Keratinocyte (primary cell): ENCODE data around the gene CPA4. TPM values are rescaled to one million over a fixed set of nuclear protein-coding genes. Genes with fewer than 3 reads are reported as not detected.

Source experiments
- DNase-seq: peaks from one replicate; pipeline ENCODE4 v3.0.0-alpha.2; 2011; ENCODE audit warnings: low read depth, missing footprints, low spot score
- FAIRE-seq: peaks from 2 replicates; lab custom pipeline; 2011; peaks lifted over from hg19 to GRCh38; lab: Jason Lieb, UNC
- H2AFZ ChIP-seq: 2 replicates; pipeline ENCODE4 v1.6.0; 2012; ENCODE audit warnings: low read length, control low read depth, inconsistent platforms; ENCODE audit not compliant: control insufficient read depth
- H3K27ac ChIP-seq: 2 replicates; pipeline ENCODE4 v1.5.1; 2011; ENCODE audit warnings: low read length; ENCODE audit not compliant: control insufficient read depth, insufficient read depth
- H3K27me3 ChIP-seq: 3 replicates; pipeline ENCODE4 v1.6.0; 2011; ENCODE audit warnings: low read length; ENCODE audit not compliant: control insufficient read depth, insufficient read depth; ENCODE audit errors: extremely low read depth
- H3K36me3 ChIP-seq, 2 experiments: 2 replicates in 1 of 2; 3 replicates in 1 of 2; pipeline ENCODE4 v1.5.1; 2011; ENCODE audit warnings: low read length in 2 of 2, mild to moderate bottlenecking in 1 of 2; ENCODE audit not compliant: control insufficient read depth in 2 of 2, insufficient read depth in 2 of 2; ENCODE audit errors: extremely low read depth in 1 of 2
- H3K4me1 ChIP-seq: 3 replicates; pipeline ENCODE4 v1.5.1; 2011; ENCODE audit warnings: low read length; ENCODE audit not compliant: control insufficient read depth, insufficient read depth; ENCODE audit errors: extremely low read depth
- H3K4me2 ChIP-seq: 3 replicates; pipeline ENCODE4 v1.6.0; 2011; ENCODE audit warnings: low read depth, low read length; ENCODE audit not compliant: control insufficient read depth, insufficient read depth; ENCODE audit errors: extremely low read depth
- H3K4me3 ChIP-seq, 3 experiments: fragments of 200-600 bp in 1 of 3; sonication (generic) in 1 of 3; 2 replicates in 2 of 3; 3 replicates in 1 of 3; pipeline ENCODE4 v1.5.1; 2011 to 2016; ENCODE audit warnings: low read length in 3 of 3, mild to moderate bottlenecking in 3 of 3, control low read depth in 2 of 3, inconsistent platforms in 1 of 3, low read depth in 1 of 3, mixed read lengths in 1 of 3, mixed run types in 1 of 3, moderate library complexity in 1 of 3; ENCODE audit not compliant: control insufficient read depth in 2 of 3, insufficient read depth in 2 of 3; ENCODE audit errors: extremely low read depth in 1 of 3
- H3K79me2 ChIP-seq: 2 replicates; pipeline ENCODE4 v1.6.0; 2012; ENCODE audit warnings: low read length; ENCODE audit not compliant: control insufficient read depth, insufficient read depth
- H3K9ac ChIP-seq: 3 replicates; pipeline ENCODE4 v1.6.0; 2011; ENCODE audit warnings: low read length; ENCODE audit not compliant: control insufficient read depth, insufficient read depth; ENCODE audit errors: extremely low read depth
- H3K9me1 ChIP-seq: 3 replicates; pipeline ENCODE4 v1.6.0; 2011; ENCODE audit warnings: low read length; ENCODE audit not compliant: control insufficient read depth, insufficient read depth; ENCODE audit errors: extremely low read depth
- H3K9me3 ChIP-seq: 2 replicates; pipeline ENCODE4 v1.5.1; 2012; ENCODE audit warnings: low read depth, low read length; ENCODE audit not compliant: control insufficient read depth
- H4K20me1 ChIP-seq: 3 replicates; pipeline ENCODE4 v1.6.0; 2011; ENCODE audit warnings: low read length; ENCODE audit not compliant: control insufficient read depth, insufficient read depth; ENCODE audit errors: extremely low read depth
- CTCF ChIP-seq, 3 experiments: IDR thresholded peaks in 1 of 3; conservative IDR thresholded peaks in 1 of 3; optimal IDR thresholded peaks in 1 of 3; 2 replicates in 2 of 3; 3 replicates in 1 of 3; pipeline versions ENCODE3 to v1.5.1; 2011; ENCODE audit warnings: low read length in 3 of 3, mild to moderate bottlenecking in 3 of 3, moderate library complexity in 2 of 3, control low read depth in 1 of 3, inconsistent platforms in 1 of 3; ENCODE audit not compliant: insufficient read depth in 2 of 3; ENCODE audit errors: extremely low read depth in 1 of 3
- EZH2 ChIP-seq: IDR thresholded peaks from one replicate; pipeline ENCODE4 v1.6.1; 2012; ENCODE audit warnings: inconsistent platforms, mild to moderate bottlenecking, low read length, moderate library complexity
- dilution Hi-C: fragments of 300-500 bp; cut with MboI; formaldehyde crosslinking; loops from one replicate; pipeline ENCODE4 v1.7.0; 2020; ENCODE audit warnings: low sequenced_read_pairs; ENCODE audit not compliant: extremely low pct_ligation_motif_present
- polyA plus RNA-seq, 5 experiments: library from polyadenylated mRNA; depleted of rRNA in 3 of 5; stranded (reverse) in 3 of 5; stranded (forward) in 1 of 5; unstranded in 1 of 5; fragments of >200 nt; gene quantifications; 1 replicate in 1 of 5; 2 replicates in 3 of 5; 3 replicates in 1 of 5; pipeline versions ENCODE4 v1.2.1 to v1.2.3, GENCODE V29; 2011 to 2012; ENCODE audit warnings: missing spikeins in 2 of 5, low read depth in 1 of 5, low replicate concordance in 1 of 5

CPA4 gene
- polyA plus RNA-seq, 1 donor (not counting 4 experiments of a cell fraction or from before 2014, with no cell fraction given) = 248 TPM

- no peaks in the 10 kb centered on the region for H3K27me3 ChIP-seq
- H3K4me1 ChIP-seq = peaks cover 47% of the 10 kb centered on the region
- DNase-seq = no peak
- no peak overlapping the region for H3K4me3 ChIP-seq
- H3K36me3 ChIP-seq = no peaks in the 10 kb centered on the region
- FAIRE-seq = no peak
- H3K27ac ChIP-seq = no peak overlapping the region
- no peaks in the 10 kb centered on the region for H3K9me1 ChIP-seq
- dilution Hi-C loops = no loop called here
- H3K79me2 ChIP-seq = no peaks in the 10 kb centered on the region
- H3K9me3 ChIP-seq = no peaks in the 10 kb centered on the region
- no peak overlapping the region for H3K9ac ChIP-seq
- no peak for TF ChIP-seq EZH2
- TF ChIP-seq CTCF (optimal IDR thresholded peaks at IDR 0.05 in 1 of 3, IDR thresholded peaks at IDR 0.05 in 1 of 3, conservative IDR thresholded peaks at IDR 0.05 in 1 of 3; ENCODE audit: extremely low read depth in 1 of 3, insufficient read depth in 2 of 3, low read length in 3 of 3) = no peak
- H3K4me2 ChIP-seq = no peak overlapping the region
- no peak overlapping the region for H2AFZ ChIP-seq
- no peaks in the 10 kb centered on the region for H4K20me1 ChIP-seq
Measured at GRCh38 chr7:130365511-130366441, 72.8 kb downstream of the CPA4 start.

- Histone ChIP-seq H3K27ac (no peak overlapping the region), H3K9me3 (no peaks in the 10 kb centered on the region), H3K36me3 (no peaks in the 10 kb centered on the region), H3K27me3 (no peaks in the 10 kb centered on the region), H3K4me2 (no peak overlapping the region), H3K9ac (no peak overlapping the region), H4K20me1 (no peaks in the 10 kb centered on the region), H3K4me3 (no peak overlapping the region), H3K4me1 (peaks cover 53% of the 10 kb centered on the region), H3K9me1 (no peaks in the 10 kb centered on the region), H2AFZ (no peak overlapping the region), H3K79me2 (no peaks in the 10 kb centered on the region)
- DNase-seq = no peak
- no peak for FAIRE-seq
- dilution Hi-C loops = no loop called here
- no peak for TF ChIP-seq EZH2
- TF ChIP-seq CTCF (optimal IDR thresholded peaks at IDR 0.05 in 1 of 3, IDR thresholded peaks at IDR 0.05 in 1 of 3, conservative IDR thresholded peaks at IDR 0.05 in 1 of 3; ENCODE audit: extremely low read depth in 1 of 3, insufficient read depth in 2 of 3, low read length in 3 of 3) = no peak
Measured at GRCh38 chr7:130366564-130366963, 73.6 kb downstream of the CPA4 start.
